K562 (cell line): ENCODE data around the gene TRAPPC2L. TPM values are rescaled to one million over a fixed set of nuclear protein-coding genes. Genes with fewer than 3 reads are reported as not detected.

ENCODE experiments used
- CHD7 ChIP-seq: fragments of 200-600 bp; sonication (generic); IDR thresholded peaks from one replicate; pipeline ENCODE4 v1.6.1; 2012; ENCODE audit warnings: mild to moderate bottlenecking, low read depth, low read length, inconsistent platforms
- DIDO1 ChIP-seq: fragments of 450-650 bp; IDR thresholded peaks from 2 replicates; pipeline ENCODE4 v1.6.1; 2016; ENCODE audit warnings: low read depth, missing biosample characterization, missing genetic modification characterization
- GATA2 ChIP-seq: sonication (generic); formaldehyde crosslinking; IDR thresholded peaks from 2 replicates; pipeline ENCODE4 v1.4.0; 2020; ENCODE audit warnings: mild to moderate bottlenecking, missing genetic modification reagents
- LCOR ChIP-seq: sonication (generic); formaldehyde crosslinking; IDR thresholded peaks from 2 replicates; pipeline ENCODE4 v1.8.0; 2022; ENCODE audit warnings: mild to moderate bottlenecking, missing genetic modification reagents
- MCM2 ChIP-seq: fragments of 450-650 bp; IDR thresholded peaks from 2 replicates; pipeline ENCODE4 v1.6.1; 2017; ENCODE audit warnings: low read depth, mild to moderate bottlenecking
- POLR2AphosphoS2 ChIP-seq: IDR thresholded peaks from 2 replicates; pipeline ENCODE4 v1.6.1; 2012; ENCODE audit warnings: low read length, improper control_type of control experiment
- PRPF4 ChIP-seq: fragments of 200-400 bp; formaldehyde crosslinking; IDR thresholded peaks from one replicate; pipeline ENCODE4 v1.6.1; 2017; ENCODE audit warnings: low read length, low read depth, mild to moderate bottlenecking; ENCODE audit not compliant: insufficient read depth, poor library complexity, severe bottlenecking
- RBFOX2 ChIP-seq: fragments of 200-400 bp; formaldehyde crosslinking; IDR thresholded peaks from 2 replicates; pipeline ENCODE4 v1.6.1; 2017; ENCODE audit warnings: low read depth, mild to moderate bottlenecking, low read length, moderate library complexity
- SMC3 ChIP-seq: conservative IDR thresholded peaks from 2 replicates; pipeline ENCODE4 v1.6.1; 2011; ENCODE audit warnings: low read depth, low read length, improper control_type of control experiment; ENCODE audit not compliant: insufficient read depth
- SNRNP70 ChIP-seq: fragments of 200-400 bp; formaldehyde crosslinking; optimal IDR thresholded peaks from 2 replicates; pipeline ENCODE3; 2017; ENCODE audit warnings: low read depth, low read length
- SOX6 ChIP-seq: fragments of 450-650 bp; IDR thresholded peaks from 2 replicates; pipeline ENCODE4 v1.6.1; 2014; ENCODE audit warnings: mild to moderate bottlenecking
- ZNF518B ChIP-seq: fragments of 250-450 bp; sonication (Bioruptor Pico); IDR thresholded peaks from 2 replicates; pipeline ENCODE4 v1.5.0; 2021; ENCODE audit warnings: mild to moderate bottlenecking, moderate library complexity
- ZNF79 ChIP-seq: fragments of 250-450 bp; sonication (Bioruptor Pico); IDR thresholded peaks from 2 replicates; pipeline ENCODE4 v1.4.0; 2020; ENCODE audit warnings: low read depth, mild to moderate bottlenecking, moderate library complexity
- polyA plus RNA-seq, 8 experiments: library from polyadenylated mRNA; depleted of rRNA in 4 of 8; stranded (reverse) in 5 of 8; unstranded in 3 of 8; fragments of >200 nt; fragmentation: Nextera tagmentation in 2 of 8; fragmentation: Illumina TruSeq in 1 of 8; extraction: Ambion mirVana in 2 of 8; extraction: Trizol in 1 of 8; gene quantifications; 2 replicates each; pipeline versions ENCODE4 v1.2.1 to v1.2.3, GENCODE V29; 2011 to 2014; ENCODE audit warnings: inconsistent platforms in 1 of 8, missing spikeins in 1 of 8
- total RNA-seq, 7 experiments: library from RNA; depleted of rRNA in 6 of 7; stranded (reverse); fragments of >200 nt in 6 of 7; fragmentation: Illumina TruSeq in 2 of 7; extraction: Trizol in 2 of 7; gene quantifications; 2 replicates each; pipeline versions ENCODE4 v1.2.1 to v1.2.3, GENCODE V29; 2011 to 2021; ENCODE audit warnings: low replicate concordance in 1 of 7

The TRAPPC2L gene
- total and polyA plus RNA-seq, 9 of the 15 experiments (the other 6 are each of a cell fraction or from before 2014, with no cell fraction given), result 60.4 to 398 (median 97.5) TPM

- no peak for TF ChIP-seq SMC3
- no peak for TF ChIP-seq SOX6
- TF ChIP-seq RBFOX2, result peak; percentile 74
- TF ChIP-seq GATA2 (CRISPR knock-in tag), result no peak
- TF ChIP-seq LCOR (CRISPR knock-in tag), result no peak
- peak; percentile 35 for TF ChIP-seq SNRNP70
- no peak for TF ChIP-seq CHD7
- TF ChIP-seq MCM2, result no peak
- no peak for TF ChIP-seq ZNF79 (CRISPR knock-in tag)
- TF ChIP-seq ZNF518B (CRISPR knock-in tag), result no peak
- no peak for TF ChIP-seq POLR2AphosphoS2
- no peak for TF ChIP-seq PRPF4
- no peak for TF ChIP-seq DIDO1
These were observed 49.1 kb upstream of the TRAPPC2L start (continued) for GRCh38 chr16:88807626-88808453.
